A549 (cell line): ENCODE measurements around the gene RNF13. TPM values are rescaled to one million over a fixed set of nuclear protein-coding genes. Genes with fewer than 3 reads are reported as not detected.

Experiments used
- ATAC-seq, 2 experiments: fragments of 200-7000 bp in 1 of 2; fragments of >200 bp in 1 of 2; cut with Nextera tagmentation in 1 of 2; cut with Tn5 transposase in 1 of 2; 3 replicates each; pipeline versions ENCODE4 v1.8.0 to v1.9.1; 2018 to 2020; ENCODE audit warnings: mild to moderate bottlenecking in 1 of 2, moderate library complexity in 1 of 2
- CTCF ChIA-PET: fragments of 300-600 bp; sonication (Branson Sonifier 250); formaldehyde crosslinking; extraction: SDS; loops from one replicate; lab custom pipeline; 2021; ENCODE audit warnings: antibody characterized with exemption, inconsistent platforms; lab: Yijun Ruan, JAX
- POLR2A ChIA-PET: fragments of 350-600 bp; formaldehyde crosslinking; extraction: SDS; loops from one replicate; lab custom pipeline; 2021; ENCODE audit warnings: antibody characterized with exemption, inconsistent platforms; lab: Yijun Ruan, JAX
- DNase-seq, 2 experiments: peaks; one replicate each; pipeline versions ENCODE4 v3.0.0 to v3.0.0-alpha.2; 2011 to 2016; ENCODE audit warnings: low read depth in 1 of 2, low spot score in 1 of 2
- FAIRE-seq: peaks from 2 replicates; lab custom pipeline; 2011; peaks lifted over from hg19 to GRCh38; lab: Jason Lieb, UNC
- H3K27ac ChIP-seq, 2 experiments: fragments of >200 bp; sonication (Bioruptor Twin); formaldehyde crosslinking; 3 replicates each; pipeline ENCODE4 v1.5.1; 2016 to 2017
- H3K4me1 ChIP-seq: fragments of >200 bp; sonication (Bioruptor Twin); formaldehyde crosslinking; 3 replicates; pipeline ENCODE4 v1.6.1; 2016
- H3K4me2 ChIP-seq: fragments of >200 bp; sonication (Bioruptor Twin); formaldehyde crosslinking; 3 replicates; pipeline ENCODE4 v1.6.1; 2016
- H3K4me3 ChIP-seq: fragments of >200 bp; sonication (Bioruptor Twin); formaldehyde crosslinking; 3 replicates; pipeline ENCODE4 v1.5.1; 2016
- H3K9me3 ChIP-seq: fragments of >200 bp; sonication (Bioruptor Twin); formaldehyde crosslinking; 3 replicates; pipeline ENCODE4 v1.6.1; 2016
- ATOH8 ChIP-seq: fragments of 250-450 bp; sonication (Bioruptor Pico); IDR thresholded peaks from 2 replicates; pipeline ENCODE4 v1.5.0; 2020; ENCODE audit warnings: low read depth, mild to moderate bottlenecking, moderate library complexity
- BCL3 ChIP-seq: fragments of >200 bp; sonication (Bioruptor Twin); formaldehyde crosslinking; IDR thresholded peaks from 3 replicates; pipeline ENCODE4 v1.6.1; 2016
- BHLHE40 ChIP-seq: IDR thresholded peaks from 2 replicates; pipeline ENCODE4 v1.6.1; 2012; ENCODE audit warnings: low read depth, low read length, inconsistent platforms
- CBX8 ChIP-seq: fragments of 200-600 bp; sonication (generic); IDR thresholded peaks from 2 replicates; pipeline ENCODE4 v1.6.1; 2016
- EP300 ChIP-seq, 2 experiments: fragments of >200 bp; sonication (Bioruptor Twin); formaldehyde crosslinking; IDR thresholded peaks; 2 replicates in 1 of 2; 3 replicates in 1 of 2; pipeline ENCODE4 v1.6.1; 2016 to 2017
- FOSL2 ChIP-seq, 2 experiments: fragments of 450-650 bp in 1 of 2; fragments of >200 bp in 1 of 2; sonication (Bioruptor Twin) in 1 of 2; formaldehyde crosslinking; IDR thresholded peaks; 2 replicates each; pipeline versions ENCODE4 v1.5.0 to v1.6.1; 2016 to 2020; ENCODE audit warnings: mild to moderate bottlenecking in 1 of 2, moderate library complexity in 1 of 2
- FOXS1 ChIP-seq: fragments of 250-450 bp; sonication (Bioruptor Pico); IDR thresholded peaks from 2 replicates; pipeline ENCODE4 v1.5.0; 2020; ENCODE audit warnings: mild to moderate bottlenecking, moderate library complexity
- HEYL ChIP-seq: fragments of 250-450 bp; sonication (Bioruptor Pico); IDR thresholded peaks from 2 replicates; pipeline ENCODE4 v1.8.0; 2021; ENCODE audit warnings: mild to moderate bottlenecking, moderate library complexity
- HMGXB4 ChIP-seq: fragments of 250-450 bp; sonication (Bioruptor Pico); IDR thresholded peaks from 2 replicates; pipeline ENCODE4 v1.5.0; 2021; ENCODE audit warnings: mild to moderate bottlenecking, moderate library complexity, borderline replicate concordance
- KDM1A ChIP-seq: fragments of 200-600 bp; sonication (generic); IDR thresholded peaks from 2 replicates; pipeline ENCODE4 v1.6.1; 2016; ENCODE audit warnings: low read depth, mild to moderate bottlenecking
- MAZ ChIP-seq: fragments of 150-350 bp; IDR thresholded peaks from 2 replicates; pipeline ENCODE4 v1.6.1; 2014; ENCODE audit warnings: antibody characterized with exemption, low read depth, low read length, borderline replicate concordance
- MYC ChIP-seq: IDR thresholded peaks from 2 replicates; pipeline ENCODE4 v1.6.1; 2012; ENCODE audit warnings: mild to moderate bottlenecking, inconsistent platforms, low read length, improper control_type of control experiment, borderline replicate concordance
- NR3C1 ChIP-seq: fragments of >200 bp; sonication (Bioruptor Twin); formaldehyde crosslinking; IDR thresholded peaks from 3 replicates; pipeline ENCODE4 v1.6.1; 2017
- PHF8 ChIP-seq: fragments of 200-600 bp; sonication (generic); IDR thresholded peaks from 2 replicates; pipeline ENCODE4 v1.6.1; 2016; ENCODE audit warnings: low read depth, mild to moderate bottlenecking, antibody characterized with exemption, moderate library complexity, borderline replicate concordance
- RAD21 ChIP-seq, 2 experiments: fragments of >200 bp in 1 of 2; sonication (Bioruptor Twin) in 1 of 2; formaldehyde crosslinking in 1 of 2; IDR thresholded peaks in 1 of 2; conservative IDR thresholded peaks in 1 of 2; 2 replicates in 1 of 2; 3 replicates in 1 of 2; pipeline ENCODE4 v1.6.1; 2012 to 2018; ENCODE audit warnings: inconsistent platforms in 1 of 2
- RARB ChIP-seq: fragments of 250-450 bp; sonication (Bioruptor Pico); IDR thresholded peaks from 2 replicates; pipeline ENCODE4 v1.8.0; 2021; ENCODE audit warnings: mild to moderate bottlenecking, moderate library complexity
- RNF2 ChIP-seq: fragments of 200-600 bp; sonication (generic); IDR thresholded peaks from 2 replicates; pipeline ENCODE4 v1.6.1; 2016; ENCODE audit warnings: low read depth, mild to moderate bottlenecking, antibody characterized with exemption, moderate library complexity, borderline replicate concordance
- TP53 ChIP-seq: fragments of 250-450 bp; sonication (Bioruptor Pico); IDR thresholded peaks from 2 replicates; pipeline ENCODE4 v1.5.0; 2021; ENCODE audit warnings: mild to moderate bottlenecking, moderate library complexity
- ZFP36 ChIP-seq: fragments of 450-650 bp; IDR thresholded peaks from 2 replicates; pipeline ENCODE4 v1.6.1; 2014; ENCODE audit warnings: borderline replicate concordance; ENCODE audit not compliant: partially characterized antibody
- polyA plus RNA-seq, 4 experiments: library from polyadenylated mRNA; depleted of rRNA in 3 of 4; stranded (reverse); fragments of >200 nt; fragmentation: RNase III in 1 of 4; extraction: RNeasy Plus Mini Kit Qiagen cat#74134 plus additional on column Dnase treatment in 1 of 4; gene quantifications; 2 replicates in 3 of 4; 3 replicates in 1 of 4; pipeline ENCODE4 v1.2.3, GENCODE V29; 2011 to 2017
- TF ChIP-seq, protein P1 (sequence below): fragments of 150-350 bp; IDR thresholded peaks from 2 replicates; pipeline ENCODE4 v1.6.1; 2014; ENCODE audit warnings: low read depth, mild to moderate bottlenecking, low read length
- TF ChIP-seq, protein P2 (sequence below): fragments of >200 bp; sonication (Bioruptor Twin); formaldehyde crosslinking; IDR thresholded peaks from 2 replicates; pipeline ENCODE4 v1.6.1; 2016
- TF ChIP-seq, protein P3 (sequence below): fragments of >200 bp; sonication (Bioruptor Twin); formaldehyde crosslinking; IDR thresholded peaks from 3 replicates; pipeline ENCODE4 v1.5.1; 2016

Gene RNF13
- polyA plus RNA-seq, 2 of the 4 experiments (the other 2 are of a cell fraction), result 46.2 to 100 TPM

- ATAC-seq (peak in 1 of 2 experiments; percentile 34; a peak in 2 of 6 replicates), FAIRE-seq (no peak), DNase-seq (no peak)
- ChIA-PET CTCF (interaction anchor here (0.7 to 1.8 kb wide), 5 partner anchors 11 to 135 kb away, joined by 3 to 4 read pairs (median 3); no protein-coding TSS in a partner anchor), POLR2A (no interaction called here)
- Histone ChIP-seq H3K9me3 (no peaks in the 10 kb centered on the region), H3K4me2 (no peak overlapping the region), H3K27ac (no peak overlapping the region), H3K4me1 (no peaks in the 10 kb centered on the region), H3K4me3 (no peak overlapping the region)
- TF ChIP-seq KDM1A (no peak), RARB (no peak), TP53 (CRISPR knock-in tag) (no peak), RNF2 (no peak), RAD21 (conservative IDR thresholded peaks at IDR 0.05 in 1 of 2, IDR thresholded peaks at IDR 0.05 in 1 of 2) (no peak), HEYL (CRISPR knock-in tag) (no peak), PHF8 (no peak), EP300 (IDR thresholded peaks at IDR 0.05) (no peak), FOSL2 (IDR thresholded peaks at IDR 0.05) (no peak), FOSL2 (CRISPR knock-in tag; IDR thresholded peaks at IDR 0.05) (no peak), BHLHE40 (no peak), MYC (no peak), MAZ (no peak), ZFP36 (no peak), FOXS1 (CRISPR knock-in tag) (no peak), NR3C1 (no peak)
- TF ChIP-seq, protein P1, sequence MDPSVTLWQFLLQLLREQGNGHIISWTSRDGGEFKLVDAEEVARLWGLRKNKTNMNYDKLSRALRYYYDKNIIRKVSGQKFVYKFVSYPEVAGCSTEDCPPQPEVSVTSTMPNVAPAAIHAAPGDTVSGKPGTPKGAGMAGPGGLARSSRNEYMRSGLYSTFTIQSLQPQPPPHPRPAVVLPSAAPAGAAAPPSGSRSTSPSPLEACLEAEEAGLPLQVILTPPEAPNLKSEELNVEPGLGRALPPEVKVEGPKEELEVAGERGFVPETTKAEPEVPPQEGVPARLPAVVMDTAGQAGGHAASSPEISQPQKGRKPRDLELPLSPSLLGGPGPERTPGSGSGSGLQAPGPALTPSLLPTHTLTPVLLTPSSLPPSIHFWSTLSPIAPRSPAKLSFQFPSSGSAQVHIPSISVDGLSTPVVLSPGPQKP, result no peak
- TF ChIP-seq, protein P2, sequence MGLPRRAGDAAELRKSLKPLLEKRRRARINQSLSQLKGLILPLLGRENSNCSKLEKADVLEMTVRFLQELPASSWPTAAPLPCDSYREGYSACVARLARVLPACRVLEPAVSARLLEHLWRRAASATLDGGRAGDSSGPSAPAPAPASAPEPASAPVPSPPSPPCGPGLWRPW, result no peak
Measured at GRCh38 chr3:149900322-149900721, 87.3 kb downstream of the RNF13 start.

DNA sequence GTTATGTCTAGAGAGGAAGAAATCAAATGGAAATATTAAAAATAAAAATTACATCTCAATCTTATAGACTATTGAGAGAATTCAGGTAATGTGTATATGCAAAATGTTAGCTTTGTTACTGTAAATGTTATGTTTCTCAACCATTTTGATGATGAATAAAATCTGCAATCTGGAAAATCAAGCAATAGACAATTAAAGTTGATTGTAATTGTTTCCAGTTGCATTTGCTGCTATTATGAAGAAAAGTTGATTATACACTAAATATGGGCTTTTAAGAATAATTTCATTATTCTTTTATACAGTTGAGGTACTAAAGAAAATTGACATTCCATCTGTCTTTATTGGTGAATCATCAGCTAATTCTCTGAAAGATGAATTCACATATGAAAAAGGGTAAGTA lies 88.8 kb downstream of the RNF13 start:
- ChIA-PET CTCF (interaction anchor here (1.0 to 1.5 kb wide), 3 partner anchors 22 to 136 kb away, joined by 3 to 4 read pairs (median 4); no protein-coding TSS in a partner anchor), POLR2A (no interaction called here)
- TF ChIP-seq FOXS1 (CRISPR knock-in tag) (no peak), BCL3 (no peak), CBX8 (no peak), RARB (no peak), ATOH8 (no peak), MAZ (no peak), HMGXB4 (no peak)
- TF ChIP-seq, protein P3, sequence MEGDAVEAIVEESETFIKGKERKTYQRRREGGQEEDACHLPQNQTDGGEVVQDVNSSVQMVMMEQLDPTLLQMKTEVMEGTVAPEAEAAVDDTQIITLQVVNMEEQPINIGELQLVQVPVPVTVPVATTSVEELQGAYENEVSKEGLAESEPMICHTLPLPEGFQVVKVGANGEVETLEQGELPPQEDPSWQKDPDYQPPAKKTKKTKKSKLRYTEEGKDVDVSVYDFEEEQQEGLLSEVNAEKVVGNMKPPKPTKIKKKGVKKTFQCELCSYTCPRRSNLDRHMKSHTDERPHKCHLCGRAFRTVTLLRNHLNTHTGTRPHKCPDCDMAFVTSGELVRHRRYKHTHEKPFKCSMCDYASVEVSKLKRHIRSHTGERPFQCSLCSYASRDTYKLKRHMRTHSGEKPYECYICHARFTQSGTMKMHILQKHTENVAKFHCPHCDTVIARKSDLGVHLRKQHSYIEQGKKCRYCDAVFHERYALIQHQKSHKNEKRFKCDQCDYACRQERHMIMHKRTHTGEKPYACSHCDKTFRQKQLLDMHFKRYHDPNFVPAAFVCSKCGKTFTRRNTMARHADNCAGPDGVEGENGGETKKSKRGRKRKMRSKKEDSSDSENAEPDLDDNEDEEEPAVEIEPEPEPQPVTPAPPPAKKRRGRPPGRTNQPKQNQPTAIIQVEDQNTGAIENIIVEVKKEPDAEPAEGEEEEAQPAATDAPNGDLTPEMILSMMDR, result no peak
- no peak overlapping the region for H3K4me3 ChIP-seq
- H3K4me2 ChIP-seq, result no peak overlapping the region
- ATAC-seq (no peak), FAIRE-seq (no peak), DNase-seq (no peak)
- H3K9me3 ChIP-seq, result no peaks in the 10 kb centered on the region
- H3K27ac ChIP-seq, result no peak overlapping the region
- no peaks in the 10 kb centered on the region for H3K4me1 ChIP-seq
